Stimulated activated CD8-positive, alpha-beta memory T cell treated with anti-CD3 and anti-CD28 coated beads, Interleukin-15, amount 100 ng/mL, for 24 hours (primary cell): ENCODE measurements around the gene DRAM1.

ENCODE experiments used
- DNase-seq: peaks from one replicate; pipeline ENCODE4 v3.0.0-alpha.2; 2020; ENCODE audit warnings: low read depth

DRAM1 gene

GRCh38 chr12:101941306-101942249 is 64.2 kb downstream of the DRAM1 start:
- no peak for DNase-seq

DNA sequence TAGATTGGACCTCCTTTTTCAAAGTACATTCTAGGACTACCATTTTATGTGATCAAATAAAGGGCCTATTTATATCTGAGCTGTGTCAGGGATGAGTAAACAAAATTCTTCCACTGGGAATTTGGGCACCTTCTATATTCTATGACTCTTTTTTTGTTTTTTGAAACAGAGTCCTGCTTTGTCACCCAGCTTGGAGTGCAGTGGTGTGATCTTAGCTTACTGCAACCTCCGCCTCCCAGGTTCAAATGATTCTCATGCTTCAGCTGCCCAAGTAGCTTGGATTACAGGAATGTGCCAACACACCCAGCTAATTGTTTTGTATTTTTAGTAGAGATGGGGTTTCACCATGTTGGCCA is 64.8 kb downstream of the DRAM1 start:
- no peak for DNase-seq

GRCh38 chr12:101945369-101946232 is 68.2 kb downstream of the DRAM1 start:
- DNase-seq = no peak

DNA sequence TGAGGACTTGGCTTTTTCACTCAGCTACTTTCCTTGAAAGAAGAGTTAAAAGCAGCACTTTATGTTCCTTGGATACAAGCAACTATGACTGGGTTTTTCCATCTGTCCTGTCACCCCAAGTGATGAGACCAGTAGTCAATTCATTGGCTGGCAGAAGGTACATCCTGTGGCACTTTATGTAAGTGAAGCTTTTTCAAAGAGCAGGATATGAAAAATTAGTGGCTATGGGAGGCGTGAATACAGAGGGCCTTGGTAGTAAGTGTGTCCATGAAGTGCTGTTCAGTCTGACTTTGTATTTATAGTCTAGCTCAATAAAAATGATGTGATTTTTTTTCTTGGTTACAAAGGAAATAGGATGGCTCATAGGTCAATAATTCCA is 68.8 kb downstream of the DRAM1 start:
- no peak for DNase-seq

DNA sequence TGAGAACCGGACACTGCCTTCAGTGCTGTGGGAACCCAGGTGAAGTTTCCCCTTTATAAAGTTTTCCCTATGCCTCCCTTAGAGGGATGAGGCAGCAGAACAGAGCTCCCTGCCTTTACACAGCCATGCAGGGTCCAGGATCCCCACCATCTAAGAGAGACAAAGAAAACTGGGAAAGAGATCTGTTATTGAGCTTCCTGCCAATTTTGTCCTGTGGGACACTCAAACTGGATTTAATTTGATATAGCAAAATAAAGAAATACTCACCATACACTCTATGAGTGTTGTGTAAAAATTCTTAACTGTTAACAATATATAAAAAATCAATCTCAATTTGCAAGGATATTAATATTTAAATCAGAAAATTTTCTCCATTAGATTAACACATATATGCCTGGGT is 69.9 kb downstream of the DRAM1 start:
- DNase-seq = no peak

GRCh38 chr12:101948365-101948764 is 71.0 kb downstream of the DRAM1 start:
- DNase-seq = no peak

DNA sequence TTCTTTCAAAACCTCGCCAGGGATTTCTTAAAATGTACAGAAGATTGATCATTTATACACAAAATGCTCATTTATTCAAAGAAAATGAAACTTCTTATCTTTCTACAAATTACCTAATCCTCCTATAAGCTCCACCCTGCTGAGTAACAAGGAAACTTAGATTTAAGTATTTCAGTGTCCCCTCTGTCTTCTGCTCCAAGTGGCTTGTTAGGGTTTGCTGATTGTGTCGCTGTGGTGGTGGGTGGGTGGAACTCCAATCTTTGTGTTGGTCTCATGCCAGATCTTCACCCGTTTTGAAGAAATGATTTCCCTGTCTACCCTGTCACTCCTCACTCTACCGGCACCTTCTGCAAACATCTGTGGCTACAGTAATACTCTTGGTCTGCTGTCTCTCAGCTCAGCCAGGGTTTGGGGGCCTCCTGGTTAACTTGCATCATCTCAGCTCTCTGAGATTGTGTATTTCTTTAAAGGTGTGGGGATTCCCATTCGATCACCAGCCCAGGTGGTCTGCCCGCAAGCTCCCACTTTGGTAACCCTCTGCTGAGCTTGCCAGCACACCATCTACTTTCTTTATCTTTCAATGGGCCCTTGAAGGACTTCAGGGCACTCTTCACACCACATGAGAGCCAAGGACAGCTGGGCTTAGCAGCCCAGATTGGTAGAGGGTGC is 73.8 kb downstream of the DRAM1 start:
- DNase-seq = no peak

DNA sequence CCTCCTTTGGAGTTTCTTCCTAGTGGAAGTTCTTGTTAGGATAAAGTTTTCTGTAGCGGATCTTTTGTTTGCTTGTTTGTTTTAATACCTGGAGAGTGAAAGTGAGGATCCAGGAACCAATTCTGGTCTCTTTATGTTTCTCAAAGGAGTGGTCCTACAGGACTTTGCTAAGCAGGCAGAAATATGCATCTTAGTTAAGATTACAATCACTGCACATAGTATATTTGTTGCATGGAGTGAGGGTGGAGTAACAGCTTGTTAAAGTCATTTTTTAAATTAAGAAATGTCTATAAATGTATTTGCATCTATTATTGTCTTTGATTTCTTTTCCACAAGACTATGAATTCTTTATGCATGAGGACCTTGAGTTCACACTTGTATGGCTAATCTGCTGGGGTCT is 76.7 kb downstream of the DRAM1 start:
- DNase-seq = no peak

DNA sequence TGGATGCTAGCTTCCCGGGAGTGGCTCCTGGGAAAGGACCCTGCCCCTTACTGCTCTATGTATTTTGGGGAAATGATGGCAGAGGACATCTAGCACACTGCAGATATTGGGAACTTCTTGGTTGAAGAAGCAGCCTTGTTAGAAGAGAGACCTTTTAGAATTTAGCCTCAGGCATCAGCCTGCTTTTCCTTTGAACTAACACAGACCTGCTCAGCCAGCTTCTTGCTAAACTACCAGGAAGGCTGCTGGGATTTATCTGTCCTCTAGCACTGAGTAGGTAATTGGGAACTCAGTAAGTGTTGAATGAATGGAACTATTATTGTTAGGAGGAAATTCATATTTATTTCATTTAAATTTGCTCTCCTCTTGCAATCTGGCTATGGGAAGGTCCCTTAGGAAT is 77.3 kb downstream of the DRAM1 start:
- no peak for DNase-seq

DNA sequence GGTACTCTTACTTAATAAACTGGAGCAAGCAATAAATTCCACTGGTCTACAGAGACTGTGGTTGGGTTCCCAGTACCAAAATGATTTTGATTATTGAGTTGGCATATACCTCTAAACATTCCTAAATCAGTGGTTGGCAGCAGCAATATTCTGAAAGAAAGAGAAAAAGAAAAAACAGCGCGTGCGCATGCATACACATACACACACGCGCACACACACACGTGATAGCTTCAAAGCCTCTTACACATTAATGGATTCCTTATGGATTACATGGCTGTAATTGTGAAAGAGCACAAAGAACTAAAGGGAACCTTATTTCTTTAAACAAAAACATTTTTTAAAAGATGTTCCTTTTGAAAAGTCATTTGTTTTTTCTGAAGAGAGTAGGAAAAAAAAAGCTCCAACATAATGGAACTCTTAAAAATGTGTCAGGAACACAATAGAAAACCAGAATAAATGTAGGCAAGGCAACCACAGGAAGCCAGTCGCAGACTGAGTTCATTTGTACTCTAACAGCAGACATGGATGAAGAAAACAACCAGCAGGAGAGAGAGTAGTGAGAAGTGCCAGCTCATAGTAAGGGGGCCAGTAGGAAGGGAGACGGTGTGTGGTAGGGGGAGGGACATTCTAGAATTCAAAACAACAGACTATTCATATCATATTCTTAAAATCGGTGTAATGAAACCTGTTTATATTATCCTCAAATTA is 80.0 kb downstream of the DRAM1 start:
- DNase-seq = no peak

DNA sequence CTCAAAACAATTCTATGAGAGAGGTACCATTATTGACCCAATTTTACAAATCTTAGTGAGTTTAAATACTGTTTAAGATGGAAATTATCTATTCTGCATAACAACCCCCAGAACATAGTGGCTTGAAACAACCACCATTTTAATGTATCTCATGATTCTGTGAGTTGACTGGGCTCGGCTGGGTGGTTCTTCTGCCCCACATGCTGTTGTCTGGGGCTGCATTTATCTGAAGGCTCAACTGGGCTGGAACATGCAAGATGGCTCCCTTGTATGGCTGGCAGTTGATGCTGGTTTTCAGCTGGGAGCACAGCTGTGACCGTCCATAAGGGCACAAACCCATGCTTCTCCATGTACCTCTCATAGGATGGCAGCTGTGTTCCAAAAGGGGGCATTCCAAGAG is 82.2 kb downstream of the DRAM1 start:
- DNase-seq = no peak

DNA sequence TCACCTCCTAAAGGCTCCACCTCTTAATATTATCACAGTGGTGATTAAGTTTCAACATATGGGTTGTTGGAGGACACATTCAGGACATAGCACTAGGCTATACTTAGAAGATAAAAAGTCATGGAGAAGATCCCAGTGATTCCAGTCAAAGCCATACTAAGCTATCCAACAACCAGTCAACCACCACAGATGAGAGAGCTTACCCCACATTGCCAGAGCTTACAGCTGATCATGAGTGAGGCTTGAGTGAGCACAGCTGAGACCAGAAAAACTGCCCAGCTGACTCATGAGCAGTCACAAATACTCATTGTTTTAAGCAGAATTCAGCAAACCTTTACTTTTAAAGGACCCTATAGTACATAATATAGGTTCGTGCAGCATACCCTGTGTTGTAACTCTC is 85.1 kb downstream of the DRAM1 start:
- DNase-seq = no peak

DNA sequence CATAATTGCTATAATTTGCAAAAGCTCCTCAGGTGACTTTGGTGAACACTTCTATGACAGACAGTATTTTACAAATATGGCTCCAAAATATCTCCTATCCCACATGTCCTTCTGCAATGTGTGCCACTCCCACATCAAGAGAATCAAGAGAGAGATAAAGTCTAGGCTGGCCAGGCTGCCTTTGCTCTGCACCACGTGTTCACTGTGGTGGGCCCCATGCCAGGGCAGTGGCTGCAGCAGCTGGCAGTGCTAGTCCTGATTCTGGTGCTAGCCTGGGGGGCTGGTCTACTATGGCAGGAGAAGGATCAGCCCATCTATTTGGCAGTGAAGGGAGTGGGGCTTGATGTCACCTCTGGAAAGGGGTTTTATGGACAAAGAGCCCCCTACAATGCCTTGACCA is 86.3 kb downstream of the DRAM1 start:
- DNase-seq = no peak

DNA sequence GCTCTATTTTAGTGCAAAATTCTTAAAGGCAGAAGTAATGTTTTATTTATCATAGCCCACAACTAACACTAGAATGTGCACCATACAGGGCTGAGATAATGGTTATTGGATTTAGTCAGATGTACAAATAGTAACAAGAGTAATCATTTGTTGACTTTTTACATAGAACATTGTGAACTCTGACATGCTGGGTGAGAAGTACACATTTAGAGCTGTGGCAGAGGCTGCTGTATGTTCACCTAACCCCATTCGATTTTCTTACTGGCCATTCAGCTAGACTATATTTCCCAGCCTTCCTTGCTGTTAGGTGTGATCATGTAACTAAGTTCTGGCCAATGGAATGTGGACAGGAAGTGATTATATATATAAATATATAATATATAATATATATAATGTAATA is 89.1 kb downstream of the DRAM1 start:
- DNase-seq = no peak

GRCh38 chr12:101967506-101967905 is 90.1 kb downstream of the DRAM1 start:
- DNase-seq = no peak

GRCh38 chr12:101968770-101969169 is 91.4 kb downstream of the DRAM1 start:
- DNase-seq = no peak
